HG03108 (cell line): ENCODE results near the gene NRCAM.
"Not testable (repeated sequence)": the region's sequence is repeated elsewhere in the genome, so short reads cannot be mapped to it uniquely, and the experiment has no call there.

Experiments used
- ATAC-seq: cut with Tn5 transposase; IDR thresholded peaks from one replicate; pipeline ENCODE4 v1.9.1; 2021; ENCODE audit warnings: moderate library complexity; ENCODE audit not compliant: unreplicated experiment

Gene NRCAM

GRCh38 chr7:108455998-108456677, at the start of gene NRCAM:
TSS of gene NRCAM (minus strand) at chr7:108456436. CDS start at chr7:108240064, 216,372 bp downstream.
- no peak for ATAC-seq

DNA sequence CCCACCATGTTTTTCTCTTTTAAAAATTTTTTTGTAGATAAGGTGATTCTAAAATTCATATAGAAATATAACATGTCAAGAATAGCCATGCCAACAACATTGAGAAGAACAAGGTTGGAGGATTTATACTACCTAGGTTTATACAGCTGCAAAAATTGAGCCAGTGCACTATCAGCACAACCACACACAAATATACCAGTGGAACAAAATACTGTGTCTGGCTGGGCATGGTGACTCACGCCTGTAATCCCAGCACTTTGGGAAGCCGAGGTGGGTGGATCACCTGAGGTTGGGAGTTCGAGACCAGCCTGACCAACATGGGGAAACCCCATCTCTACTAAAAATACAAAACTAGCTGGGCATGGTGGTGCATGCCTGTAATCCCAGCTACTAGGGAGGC, 48.3 kb upstream of the NRCAM start:
- ATAC-seq = not testable (repeated sequence)

GRCh38 chr7:108503112-108504026, 47.1 kb upstream of the NRCAM start:
- ATAC-seq = peak; percentile 94

- ATAC-seq = no peak
Observed at GRCh38 chr7:108499566-108499965, 43.3 kb upstream of the NRCAM start.

GRCh38 chr7:108498481-108498880, 42.2 kb upstream of the NRCAM start:
- ATAC-seq = no peak

GRCh38 chr7:108497082-108497725, 41.0 kb upstream of the NRCAM start:
- ATAC-seq = peak; percentile 62

- ATAC-seq = no peak
Observed at GRCh38 chr7:108492742-108493141, 36.5 kb upstream of the NRCAM start.

DNA sequence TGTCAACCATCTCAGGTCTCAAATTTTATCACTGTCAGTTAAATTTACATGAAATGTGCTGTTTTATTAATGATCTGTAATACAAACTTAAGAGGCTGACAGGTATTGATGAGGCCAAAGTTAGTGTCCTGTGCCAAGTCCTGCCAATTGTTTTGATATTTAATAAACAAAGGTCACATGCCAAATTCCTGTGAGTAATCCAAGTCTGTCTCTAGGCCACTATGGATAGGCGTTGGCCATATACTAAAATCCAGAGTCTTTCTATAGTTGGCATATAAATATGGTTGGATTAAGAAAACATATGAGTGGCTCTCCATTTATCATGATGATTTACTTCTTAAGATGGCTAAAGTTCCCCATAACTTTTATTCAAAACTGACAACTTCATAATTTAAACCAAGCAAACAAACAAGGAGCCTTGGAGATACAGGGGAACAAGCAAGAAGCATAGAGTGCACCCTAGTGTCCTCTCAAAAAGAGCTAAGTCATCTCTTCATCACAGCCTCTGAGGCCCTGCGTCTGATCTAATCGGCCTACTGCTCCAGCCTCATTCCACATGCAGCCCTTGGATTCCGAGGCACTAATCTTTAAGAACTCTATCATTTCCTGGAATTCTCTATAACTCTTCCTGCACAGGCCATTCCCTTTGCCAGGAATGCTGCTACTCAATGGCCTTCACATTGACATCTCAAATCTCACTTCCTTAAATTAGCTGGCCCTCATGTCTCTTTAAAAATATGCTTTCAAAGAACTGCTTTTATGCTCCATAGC, 32.7 kb upstream of the NRCAM start:
- ATAC-seq = no peak

GRCh38 chr7:108487646-108488045, 31.4 kb upstream of the NRCAM start:
- no peak for ATAC-seq

DNA sequence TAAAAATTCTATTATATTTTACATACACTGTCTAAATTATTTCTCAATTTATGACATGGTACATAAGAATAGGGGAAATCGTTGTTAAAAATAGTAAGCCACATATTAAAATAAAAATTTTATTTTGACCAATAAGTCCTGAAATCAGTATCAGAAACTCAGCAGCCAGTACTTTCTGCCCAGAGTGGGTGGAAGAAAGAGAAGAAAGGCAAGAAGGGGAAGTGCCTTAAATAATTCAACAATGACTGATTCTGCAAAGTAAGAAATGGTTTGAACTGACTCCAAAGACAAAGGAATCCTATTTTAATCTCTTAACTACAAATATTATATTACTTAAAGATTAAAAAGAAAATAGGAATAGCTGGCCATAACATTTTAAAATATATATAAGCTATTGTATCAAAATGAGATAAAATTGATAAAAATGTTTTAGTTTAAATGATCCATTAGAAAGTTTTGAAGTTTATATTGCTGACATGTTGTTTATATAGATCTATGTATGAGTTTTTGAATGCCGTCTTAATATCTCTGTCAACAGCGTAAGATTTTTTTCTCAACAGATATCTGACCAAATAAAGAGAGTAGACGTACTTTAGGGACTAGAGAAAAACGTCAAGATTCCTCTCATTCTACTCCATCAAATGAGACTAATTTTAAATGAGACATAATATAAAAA, 30.2 kb upstream of the NRCAM start:
- ATAC-seq = no peak

DNA sequence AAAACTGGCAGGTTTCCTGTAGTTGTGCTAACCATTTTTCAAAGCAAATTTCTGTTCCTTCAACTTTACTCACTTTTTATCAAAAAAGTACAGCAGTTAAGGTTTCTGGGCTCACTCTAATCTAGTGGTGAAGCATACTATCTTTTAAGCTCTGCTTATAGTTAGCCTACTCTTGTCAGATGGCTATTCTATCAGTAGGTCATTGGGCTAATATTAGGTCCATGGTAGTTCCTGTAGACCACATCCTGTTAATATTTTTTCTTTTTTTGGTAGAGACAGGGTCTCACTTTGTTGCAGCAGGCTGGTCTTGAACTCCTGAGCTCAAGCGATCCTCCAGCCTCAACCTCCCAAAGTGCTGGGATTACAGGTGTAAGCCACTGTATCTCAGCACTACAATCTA, 27.9 kb upstream of the NRCAM start:
- ATAC-seq = no peak

DNA sequence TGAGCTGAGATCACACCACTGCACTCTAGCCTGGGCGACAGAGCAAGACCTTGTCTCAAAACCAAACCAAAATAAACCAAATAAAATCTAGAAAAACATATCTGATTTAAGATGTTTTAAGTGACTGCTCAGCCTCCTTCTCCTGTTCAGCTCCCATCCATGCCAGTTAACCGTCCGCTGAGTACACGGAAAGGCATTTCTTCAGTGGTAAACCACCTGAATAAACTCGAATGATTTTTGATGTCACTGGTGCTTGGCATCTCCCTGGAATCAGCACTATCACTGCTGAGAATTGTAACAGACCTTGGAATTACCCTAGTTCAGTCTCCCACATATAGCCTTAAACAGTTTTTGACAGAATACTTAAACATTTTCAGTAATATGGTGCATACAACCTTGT, 24.1 kb upstream of the NRCAM start:
- no peak for ATAC-seq

- ATAC-seq = no peak
Observed at GRCh38 chr7:108479751-108480150, 23.5 kb upstream of the NRCAM start.

DNA sequence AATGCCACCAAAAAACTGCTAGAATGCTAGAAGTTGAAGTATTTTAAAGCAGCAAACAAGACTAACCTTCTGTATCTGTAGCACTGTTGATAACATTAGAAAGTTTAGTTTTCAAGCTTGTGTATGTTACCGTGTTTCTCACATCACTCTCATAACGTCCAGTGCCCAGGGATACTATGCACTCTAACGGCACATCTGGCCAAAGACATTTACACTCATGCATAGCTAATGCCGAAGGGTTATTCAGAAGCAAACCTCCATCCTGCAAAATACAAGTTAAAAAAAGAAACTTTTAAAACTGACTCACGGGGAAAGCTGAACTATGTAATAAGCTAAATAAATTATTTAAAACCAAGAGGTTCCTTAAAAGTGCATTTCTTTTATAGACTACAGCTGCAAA, 22.9 kb upstream of the NRCAM start:
- no peak for ATAC-seq

GRCh38 chr7:108468246-108468645, 12.0 kb upstream of the NRCAM start:
- no peak for ATAC-seq

GRCh38 chr7:108467391-108467790, 11.2 kb upstream of the NRCAM start:
- ATAC-seq = no peak

DNA sequence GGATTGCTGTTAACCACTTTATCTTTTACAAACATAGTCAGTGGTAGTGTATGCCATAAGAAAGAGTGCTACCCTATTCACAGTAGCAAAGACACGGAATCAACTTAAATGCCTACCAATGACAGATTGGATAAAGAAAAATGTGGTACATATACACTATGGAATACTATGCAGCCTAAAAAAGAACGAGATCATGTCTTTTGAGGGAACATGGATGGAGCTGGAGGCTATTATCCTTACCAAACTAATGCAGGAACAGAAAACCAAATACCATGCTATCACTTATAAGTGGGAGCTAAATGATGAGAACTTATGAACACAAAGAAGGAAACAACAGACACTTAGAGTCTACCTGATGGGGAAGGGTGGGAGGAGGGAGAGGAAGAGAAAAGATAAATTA, 10.1 kb upstream of the NRCAM start:
- not testable (repeated sequence) for ATAC-seq

DNA sequence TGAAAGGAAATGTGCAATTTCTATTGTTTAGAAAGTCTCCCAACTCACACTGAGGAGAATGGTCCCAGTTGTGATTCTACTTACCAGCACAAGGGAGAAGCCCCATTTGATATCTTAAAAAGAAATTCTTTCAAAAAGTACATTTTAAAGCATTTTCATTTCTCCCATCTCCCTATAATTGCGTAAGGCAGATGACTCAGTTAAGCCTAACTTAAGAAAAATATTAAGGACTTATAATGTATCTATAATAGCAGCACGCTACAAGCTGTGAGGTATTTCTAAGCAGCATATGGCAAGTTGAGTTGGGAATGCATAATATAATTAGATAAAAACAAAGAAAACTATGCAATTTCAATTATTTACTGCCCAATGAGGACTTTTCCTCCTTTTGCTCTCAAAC, 8.5 kb upstream of the NRCAM start:
- ATAC-seq = no peak

- no peak for ATAC-seq
Observed at GRCh38 chr7:108463613-108464012, 7.4 kb upstream of the NRCAM start.

DNA sequence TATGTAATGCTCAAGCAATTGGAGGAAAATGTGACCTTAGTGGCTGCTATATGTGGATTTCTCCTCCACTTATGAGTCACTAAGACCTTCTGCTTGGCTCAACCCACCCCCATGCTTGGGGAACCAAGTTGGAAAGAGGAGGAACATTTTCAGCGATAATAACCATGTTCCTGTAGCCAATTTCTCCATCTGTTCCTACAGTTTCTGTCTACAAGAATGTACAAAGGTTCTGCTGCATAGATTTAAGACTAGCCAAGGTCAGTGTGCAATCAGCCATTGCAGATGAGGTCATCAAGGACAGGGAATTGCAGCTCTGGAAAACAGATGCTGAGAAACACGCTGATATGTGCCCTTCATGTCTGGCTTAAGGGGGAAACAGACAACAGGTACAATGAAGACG, 5.6 kb upstream of the NRCAM start:
- no peak for ATAC-seq
